SU-DHL-6 (cell line): Measurements from ENCODE around the gene RAB44.

Experiments
- H2AFZ ChIP-seq: fragments of 200-600 bp; sonication (generic); 2 replicates; pipeline ENCODE4 v1.6.1; 2014; ENCODE audit warnings: low read depth, mild to moderate bottlenecking, moderate library complexity, mixed read lengths, antibody characterized with exemption, low read length; ENCODE audit not compliant: severe bottlenecking
- H3F3A ChIP-seq: fragments of 200-600 bp; shearing (Covaris generic); 2 replicates; pipeline ENCODE4 v1.6.0; 2016; ENCODE audit warnings: antibody characterized with exemption, mild to moderate bottlenecking; ENCODE audit not compliant: insufficient read depth
- H3K27ac ChIP-seq: fragments of 200-600 bp; sonication (generic); 2 replicates; pipeline ENCODE4 v1.5.1; 2016; ENCODE audit warnings: low read depth, mild to moderate bottlenecking, low read length, moderate library complexity, mixed read lengths
- H3K27me3 ChIP-seq: fragments of 200-600 bp; sonication (generic), shearing (Covaris generic); 2 replicates; pipeline ENCODE4 v1.6.0; 2014; ENCODE audit warnings: mild to moderate bottlenecking, low read length
- H3K36me3 ChIP-seq: fragments of 200-600 bp; sonication (generic); 2 replicates; pipeline ENCODE4 v1.6.1; 2014; ENCODE audit warnings: mild to moderate bottlenecking, low read length, mixed read lengths
- H3K4me2 ChIP-seq: fragments of 300-600, 200-600 bp; shearing (Covaris generic), sonication (generic); 2 replicates; pipeline ENCODE4 v1.6.0; 2014; ENCODE audit warnings: low read length, low read depth, mild to moderate bottlenecking; ENCODE audit not compliant: poor library complexity, severe bottlenecking
- H3K4me3 ChIP-seq: fragments of 200-600 bp; sonication (generic); 2 replicates; pipeline ENCODE4 v1.5.1; 2014; ENCODE audit warnings: antibody characterized with exemption, low read length, mild to moderate bottlenecking, mixed read lengths; ENCODE audit not compliant: insufficient read depth, poor library complexity, severe bottlenecking
- H3K79me2 ChIP-seq: fragments of 200-600 bp; sonication (generic); 2 replicates; pipeline ENCODE4 v1.6.1; 2014; ENCODE audit warnings: mild to moderate bottlenecking, low read length, moderate library complexity; ENCODE audit not compliant: insufficient read depth
- H3K9ac ChIP-seq: fragments of 200-600 bp; sonication (generic); 2 replicates; pipeline ENCODE4 v1.7.0; 2014; ENCODE audit warnings: mild to moderate bottlenecking, low read length
- H3K9me2 ChIP-seq: fragments of 200-600 bp; sonication (generic); replicated peaks from 2 replicates; pipeline ENCODE4 v1.6.1; 2014; ENCODE audit warnings: low read length; ENCODE audit not compliant: insufficient read depth
- H3K9me3 ChIP-seq: fragments of 200-600 bp; sonication (generic); 2 replicates; pipeline ENCODE4 v1.6.1; 2014; ENCODE audit warnings: low read length, mixed read lengths; ENCODE audit not compliant: insufficient read depth
- H4K20me1 ChIP-seq: fragments of 200-600 bp; sonication (generic); 2 replicates; pipeline ENCODE4 v1.6.1; 2014; ENCODE audit warnings: low read depth, mild to moderate bottlenecking, antibody characterized with exemption, low read length, moderate library complexity, mixed read lengths
- EZH2phosphoT487 ChIP-seq: fragments of 200-600 bp; sonication (generic), shearing (Covaris generic); conservative IDR thresholded peaks from 2 replicates; pipeline ENCODE4 v1.6.1; 2018; ENCODE audit warnings: mild to moderate bottlenecking, antibody characterized with exemption, low read length, moderate library complexity, mixed read lengths
- TF ChIP-seq, protein P1 (sequence below): fragments of 200-600 bp; sonication (generic); IDR thresholded peaks from one replicate; pipeline ENCODE4 v1.5.1; 2017; ENCODE audit warnings: antibody characterized with exemption, mild to moderate bottlenecking, low read length, moderate library complexity; ENCODE audit not compliant: insufficient read depth, poor library complexity, severe bottlenecking

Gene RAB44, protein sequence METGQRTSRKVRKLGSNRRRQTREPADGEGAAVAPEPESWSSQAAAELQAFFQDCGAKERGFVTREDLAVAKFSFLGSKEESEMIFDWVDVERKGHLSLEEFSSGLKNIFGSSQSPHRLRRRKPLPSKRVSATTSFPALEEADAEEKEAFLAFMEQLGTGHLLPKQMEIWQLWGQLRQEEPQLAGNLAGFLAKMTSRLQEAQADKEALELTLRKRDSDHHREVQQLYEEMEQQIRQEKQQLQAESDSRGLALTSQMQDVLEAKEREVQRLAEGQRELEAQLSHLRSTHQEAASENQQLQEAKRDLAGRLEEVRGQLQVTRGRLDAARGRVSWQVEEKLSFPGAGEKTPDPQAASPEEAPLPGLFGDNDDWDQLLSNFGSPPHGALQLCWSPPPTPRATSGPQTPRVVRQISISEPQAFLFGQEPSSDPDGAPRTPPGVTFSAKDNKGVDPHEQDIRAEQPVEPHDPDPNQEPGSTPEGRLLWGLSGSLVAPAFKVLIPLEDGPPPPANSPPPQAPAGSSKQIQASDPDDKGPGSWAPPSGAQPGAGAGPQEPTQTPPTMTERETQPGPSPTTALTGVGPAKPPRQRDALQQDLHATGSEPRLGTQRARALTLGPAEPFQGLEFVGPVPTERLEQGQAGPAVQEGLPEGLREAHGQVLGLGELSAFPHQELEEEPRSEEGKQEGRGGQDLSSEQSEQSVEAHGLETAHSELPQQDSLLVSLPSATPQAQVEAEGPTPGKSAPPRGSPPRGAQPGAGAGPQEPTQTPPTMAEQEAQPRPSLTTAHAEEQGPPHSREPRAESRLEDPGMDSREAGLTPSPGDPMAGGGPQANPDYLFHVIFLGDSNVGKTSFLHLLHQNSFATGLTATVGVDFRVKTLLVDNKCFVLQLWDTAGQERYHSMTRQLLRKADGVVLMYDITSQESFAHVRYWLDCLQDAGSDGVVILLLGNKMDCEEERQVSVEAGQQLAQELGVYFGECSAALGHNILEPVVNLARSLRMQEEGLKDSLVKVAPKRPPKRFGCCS

DNA sequence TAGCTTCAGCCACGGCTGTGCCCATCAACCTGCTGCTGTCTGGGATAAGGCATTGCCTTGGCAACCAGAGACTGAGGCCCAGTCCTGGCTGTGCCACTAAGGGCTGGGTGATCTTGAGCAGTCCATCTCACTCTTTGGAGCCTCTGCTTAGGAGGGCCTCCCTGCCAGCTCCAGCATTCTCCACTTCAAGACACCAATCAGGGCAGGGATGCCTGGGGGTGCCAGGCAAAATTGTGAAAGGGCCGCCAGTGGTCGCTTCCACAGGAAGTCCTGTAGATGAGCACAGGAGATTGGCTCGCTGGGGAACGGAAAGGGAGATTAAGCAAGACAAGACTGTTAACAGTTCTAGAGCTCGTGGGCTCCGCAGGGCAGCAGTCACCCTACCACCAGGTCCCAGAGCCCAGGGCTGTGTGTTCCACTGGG lies at the start of gene RAB44:
Gene RAB44 (plus strand): TSS at position 346 of the 423 bp plus-strand sequence. CDS start 6,410 bp downstream, outside the sequence.
- Histone ChIP-seq H3K27me3 (no peaks in the 10 kb centered on the region), H3K4me2 (no peak within 1 kb of the TSS), H3K9me2 (no peaks in the 10 kb centered on the region), H3K9ac (no peak within 1 kb of the TSS), H3K27ac (no peak within 1 kb of the TSS), H3K36me3 (no peaks in the 10 kb centered on the region), H2AFZ (no peak within 1 kb of the TSS), H3K4me3 (no peak within 1 kb of the TSS), H3K9me3 (no peaks in the 10 kb centered on the region), H3F3A (no peaks in the 10 kb centered on the region), H3K79me2 (no peaks in the 10 kb centered on the region), H4K20me1 (no peaks in the 10 kb centered on the region)
- TF ChIP-seq, protein P1, sequence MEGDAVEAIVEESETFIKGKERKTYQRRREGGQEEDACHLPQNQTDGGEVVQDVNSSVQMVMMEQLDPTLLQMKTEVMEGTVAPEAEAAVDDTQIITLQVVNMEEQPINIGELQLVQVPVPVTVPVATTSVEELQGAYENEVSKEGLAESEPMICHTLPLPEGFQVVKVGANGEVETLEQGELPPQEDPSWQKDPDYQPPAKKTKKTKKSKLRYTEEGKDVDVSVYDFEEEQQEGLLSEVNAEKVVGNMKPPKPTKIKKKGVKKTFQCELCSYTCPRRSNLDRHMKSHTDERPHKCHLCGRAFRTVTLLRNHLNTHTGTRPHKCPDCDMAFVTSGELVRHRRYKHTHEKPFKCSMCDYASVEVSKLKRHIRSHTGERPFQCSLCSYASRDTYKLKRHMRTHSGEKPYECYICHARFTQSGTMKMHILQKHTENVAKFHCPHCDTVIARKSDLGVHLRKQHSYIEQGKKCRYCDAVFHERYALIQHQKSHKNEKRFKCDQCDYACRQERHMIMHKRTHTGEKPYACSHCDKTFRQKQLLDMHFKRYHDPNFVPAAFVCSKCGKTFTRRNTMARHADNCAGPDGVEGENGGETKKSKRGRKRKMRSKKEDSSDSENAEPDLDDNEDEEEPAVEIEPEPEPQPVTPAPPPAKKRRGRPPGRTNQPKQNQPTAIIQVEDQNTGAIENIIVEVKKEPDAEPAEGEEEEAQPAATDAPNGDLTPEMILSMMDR, result no peak
- TF ChIP-seq EZH2phosphoT487, result no peak

DNA sequence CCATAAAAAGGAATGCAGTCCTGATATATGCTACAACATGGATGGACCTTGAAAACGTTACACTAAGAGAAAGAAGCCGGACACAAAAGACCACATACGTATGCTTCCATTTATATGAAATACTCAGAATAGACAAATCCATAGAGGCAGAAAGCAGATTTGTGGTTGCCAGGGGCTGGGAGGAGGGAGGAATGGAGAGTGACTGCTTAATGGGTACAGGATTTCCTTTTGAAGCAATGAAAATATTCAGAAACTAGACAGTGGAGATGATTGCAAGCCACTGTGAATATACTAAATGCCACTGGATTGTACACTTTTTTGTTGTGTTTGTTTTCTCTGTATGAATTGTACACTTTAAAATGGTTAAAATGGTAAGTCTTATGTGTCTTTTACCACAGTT lies 48.5 kb upstream of the RAB44 start:
- TF ChIP-seq, protein P1, result no peak
- TF ChIP-seq EZH2phosphoT487, result 0 out of 2 replicates have a peak, but pooled peaks have one; percentile 7
- Histone ChIP-seq H3K27ac (no peak overlapping the region), H2AFZ (no peak overlapping the region), H3K9me3 (no peaks in the 10 kb centered on the region), H3K4me2 (no peak overlapping the region), H3K79me2 (no peaks in the 10 kb centered on the region), H3F3A (no peaks in the 10 kb centered on the region), H3K4me3 (no peak overlapping the region), H3K27me3 (no peaks in the 10 kb centered on the region), H4K20me1 (no peaks in the 10 kb centered on the region), H3K9ac (no peak overlapping the region), H3K36me3 (no peaks in the 10 kb centered on the region), H3K9me2 (no peaks in the 10 kb centered on the region)

DNA sequence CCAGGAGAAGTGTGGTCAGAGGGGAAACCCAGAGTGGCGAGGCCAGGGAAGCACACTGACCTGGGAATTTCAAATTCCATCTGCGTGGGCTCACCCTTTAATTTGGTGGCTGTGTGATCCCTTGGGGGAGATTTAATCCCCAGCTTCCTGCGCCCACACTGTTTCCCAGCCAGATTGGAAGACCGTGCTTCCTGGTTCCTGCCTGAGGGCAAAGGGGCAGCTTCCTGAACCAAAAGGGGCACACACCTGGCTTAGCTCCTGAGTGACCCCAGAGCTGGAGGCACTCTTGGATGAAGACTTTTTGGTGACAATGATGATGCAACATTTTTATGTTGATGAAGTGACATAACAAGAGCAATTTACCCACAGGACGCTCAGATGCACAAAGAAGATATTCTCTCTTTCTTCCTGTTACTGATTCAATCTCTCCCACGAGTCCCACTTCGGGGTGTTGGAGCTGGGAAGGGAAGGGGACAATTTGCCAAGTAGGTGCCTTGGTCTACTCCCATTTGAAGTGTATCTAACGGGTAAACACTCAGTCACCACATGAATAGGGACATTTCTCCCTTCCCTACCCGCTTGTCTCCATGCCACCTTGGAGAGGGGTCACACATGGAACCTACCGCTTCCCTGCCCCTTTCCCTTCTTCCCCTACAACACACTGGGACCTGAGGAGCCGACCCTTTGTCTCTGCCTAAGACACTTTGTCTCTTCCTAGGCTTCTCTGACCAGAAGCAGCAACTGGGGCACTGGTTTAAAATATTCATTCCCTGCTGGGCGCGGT lies 47.7 kb upstream of the RAB44 start:
- H3K27ac ChIP-seq, result no peak overlapping the region
- H3F3A ChIP-seq, result no peaks in the 10 kb centered on the region
- H3K4me2 ChIP-seq, result no peak overlapping the region
- H3K27me3 ChIP-seq, result no peaks in the 10 kb centered on the region
- TF ChIP-seq, protein P1, result no peak
- TF ChIP-seq EZH2phosphoT487, result no peak
- H3K36me3 ChIP-seq, result no peaks in the 10 kb centered on the region
- H3K4me3 ChIP-seq, result no peak overlapping the region
- no peaks in the 10 kb centered on the region for H4K20me1 ChIP-seq
- no peaks in the 10 kb centered on the region for H3K9me3 ChIP-seq
- no peak overlapping the region for H3K9ac ChIP-seq
- no peak overlapping the region for H2AFZ ChIP-seq
- H3K79me2 ChIP-seq, result no peaks in the 10 kb centered on the region
- no peaks in the 10 kb centered on the region for H3K9me2 ChIP-seq
